ENCODE data around the gene SUGCT. TPM values are rescaled to one million over a fixed set of nuclear protein-coding genes. Genes with fewer than 3 reads are reported as not detected.

The SUGCT gene
- total RNA-seq, 1 experiment from 2014 or later = 15.3 TPM

GRCh38 chr7:40477094-40477493, 342.3 kb downstream of the SUGCT start:
- DNase-seq (ENCODE audit: low spot score) = no peak
- in situ Hi-C loops (cut with HindIII; ENCODE audit: low sequenced_read_pairs) = no loop called here

GRCh38 chr7:40482845-40483244, 348.0 kb downstream of the SUGCT start:
- no peak for DNase-seq (ENCODE audit: low spot score)
- in situ Hi-C loops (cut with HindIII; ENCODE audit: low sequenced_read_pairs) = no loop called here

- in situ Hi-C loops (cut with HindIII; ENCODE audit: low sequenced_read_pairs) = no loop called here
- no peak for DNase-seq (ENCODE audit: low spot score)
Observed at GRCh38 chr7:40483630-40484029, 348.8 kb downstream of the SUGCT start.

- peak; percentile 85 for DNase-seq (ENCODE audit: low spot score)
- in situ Hi-C loops (cut with HindIII; ENCODE audit: low sequenced_read_pairs) = no loop called here
Observed at GRCh38 chr7:40489844-40490602, 355.2 kb downstream of the SUGCT start.

GRCh38 chr7:40490603-40490924, 355.8 kb downstream of the SUGCT start:
- in situ Hi-C loops (cut with HindIII; ENCODE audit: low sequenced_read_pairs) = no loop called here
- no peak for DNase-seq (ENCODE audit: low spot score)

- in situ Hi-C loops (cut with HindIII; ENCODE audit: low sequenced_read_pairs) = no loop called here
Observed at GRCh38 chr7:40492946-40493345, 358.1 kb downstream of the SUGCT start.

DNA sequence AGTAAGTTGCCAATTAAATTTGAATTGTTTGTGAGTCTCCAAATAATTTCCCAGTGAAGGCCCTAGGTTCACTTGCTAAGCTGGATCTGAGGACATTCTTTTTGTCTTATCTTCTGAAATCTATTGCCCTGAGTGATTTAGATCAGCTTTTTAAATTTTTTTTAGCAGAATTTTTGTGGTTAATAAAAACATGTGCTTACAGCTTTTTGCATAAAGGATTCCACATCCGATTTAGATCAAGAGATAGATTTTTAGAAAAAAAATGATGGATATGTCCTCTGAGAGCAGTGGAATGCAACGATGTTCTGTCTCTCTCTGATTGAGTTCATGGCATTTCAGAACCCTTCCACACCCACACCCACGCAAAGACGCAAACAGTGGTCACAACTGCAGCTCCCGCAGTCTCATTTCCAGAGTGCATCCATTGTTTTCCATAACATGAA, 358.8 kb downstream of the SUGCT start:
- in situ Hi-C loops (cut with HindIII; ENCODE audit: low sequenced_read_pairs) = no loop called here
- DNase-seq (ENCODE audit: low spot score) = no peak

More at GRCh38 chr7:40492946-40493345, 358.1 kb downstream of the SUGCT start:
- DNase-seq (ENCODE audit: low spot score) = no peak

DNA sequence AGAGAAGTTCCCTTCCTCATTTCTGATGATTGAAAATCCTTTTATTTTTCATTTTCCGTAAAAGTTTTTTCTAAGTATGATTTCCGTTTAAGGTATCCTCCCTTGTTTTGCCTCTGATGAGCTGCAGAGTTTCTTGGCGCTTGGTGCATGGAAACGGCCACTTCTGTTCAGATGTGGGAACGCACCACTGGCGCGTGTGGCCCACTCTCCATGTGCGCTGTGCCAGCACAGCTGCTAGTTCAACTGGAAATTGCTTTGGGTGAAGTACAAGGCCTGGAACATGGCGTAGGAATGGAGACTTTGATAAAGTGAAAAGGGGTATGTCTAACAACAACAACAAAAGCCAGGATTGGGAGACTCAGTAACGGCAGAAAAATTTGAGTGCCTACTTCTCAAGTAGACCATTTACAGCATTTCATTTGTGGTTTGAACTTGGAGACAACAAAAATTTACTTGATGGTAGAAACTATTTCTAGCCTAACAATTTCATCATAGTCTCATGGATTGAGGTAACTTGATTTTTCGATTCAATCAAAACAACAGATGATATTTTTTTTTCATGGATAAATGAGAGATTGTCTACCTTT, 364.2 kb downstream of the SUGCT start:
- in situ Hi-C loops (cut with HindIII; ENCODE audit: low sequenced_read_pairs) = no loop called here
- DNase-seq (ENCODE audit: low spot score) = no peak

DNA sequence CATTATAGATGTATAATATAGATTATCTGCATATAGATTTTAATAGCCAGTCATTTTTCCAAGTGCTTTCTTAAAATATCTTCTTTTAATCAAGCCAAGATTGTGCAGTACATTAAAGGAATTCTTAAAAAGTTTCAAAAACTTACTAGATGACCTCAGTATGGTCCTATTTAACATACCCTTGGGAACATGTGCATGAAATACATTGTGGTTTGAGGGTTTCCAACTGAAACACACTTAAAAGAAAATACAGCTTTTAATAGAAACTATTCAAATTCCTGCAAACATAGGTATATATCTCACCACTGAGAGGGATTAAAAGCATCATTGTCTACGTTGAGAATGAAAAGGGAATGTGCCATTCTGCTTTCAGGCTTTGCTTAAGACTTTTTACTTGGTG, 364.9 kb downstream of the SUGCT start:
- in situ Hi-C loops (cut with HindIII; ENCODE audit: low sequenced_read_pairs) = no loop called here
- DNase-seq (ENCODE audit: low spot score) = no peak

- in situ Hi-C loops (cut with HindIII; ENCODE audit: low sequenced_read_pairs) = no loop called here
Observed at GRCh38 chr7:40500219-40500618, 365.4 kb downstream of the SUGCT start.

DNA sequence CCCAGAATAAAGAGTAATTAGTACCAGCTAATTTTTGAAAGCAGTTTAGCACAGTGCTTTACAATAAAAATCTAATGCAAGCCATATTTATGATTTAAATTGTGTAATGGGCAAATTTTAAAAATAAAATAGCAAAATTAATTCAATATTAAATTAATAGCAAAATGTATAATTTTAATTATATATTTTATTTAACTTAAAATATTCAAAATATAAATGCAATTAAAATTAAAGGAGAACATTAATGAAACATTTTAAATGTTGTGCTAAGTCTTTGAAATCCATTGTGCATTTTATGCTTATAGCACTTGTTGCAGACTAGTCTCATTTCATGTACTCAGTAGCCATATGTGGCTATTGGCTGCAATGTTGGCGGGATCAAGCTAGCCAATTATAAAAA, 367.6 kb downstream of the SUGCT start:
- DNase-seq (ENCODE audit: low spot score) = no peak
- in situ Hi-C loops (cut with HindIII; ENCODE audit: low sequenced_read_pairs) = no loop called here

More at GRCh38 chr7:40500219-40500618, 365.4 kb downstream of the SUGCT start:
- no peak for DNase-seq (ENCODE audit: low spot score)

DNA sequence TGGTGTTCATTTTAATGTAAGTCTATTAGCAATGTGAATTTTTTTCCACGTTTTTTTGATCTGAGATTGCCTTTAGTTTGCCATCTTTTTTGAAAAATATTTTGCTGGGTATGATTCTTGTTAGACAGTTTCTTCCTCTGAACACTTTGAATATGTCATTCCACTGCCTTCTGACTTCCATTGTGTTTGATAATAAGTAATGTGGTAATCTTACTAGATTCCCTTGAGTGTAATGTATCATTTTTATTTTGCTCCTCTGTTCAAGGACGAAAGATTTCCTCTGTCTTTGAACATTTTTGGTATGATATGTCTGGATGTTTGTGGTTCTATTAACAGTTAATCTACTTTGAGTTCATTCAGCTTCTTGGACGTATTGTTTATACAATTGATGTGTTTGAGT, 371.4 kb downstream of the SUGCT start:
- in situ Hi-C loops (cut with HindIII; ENCODE audit: low sequenced_read_pairs) = no loop called here
- no peak for DNase-seq (ENCODE audit: low spot score)

DNA sequence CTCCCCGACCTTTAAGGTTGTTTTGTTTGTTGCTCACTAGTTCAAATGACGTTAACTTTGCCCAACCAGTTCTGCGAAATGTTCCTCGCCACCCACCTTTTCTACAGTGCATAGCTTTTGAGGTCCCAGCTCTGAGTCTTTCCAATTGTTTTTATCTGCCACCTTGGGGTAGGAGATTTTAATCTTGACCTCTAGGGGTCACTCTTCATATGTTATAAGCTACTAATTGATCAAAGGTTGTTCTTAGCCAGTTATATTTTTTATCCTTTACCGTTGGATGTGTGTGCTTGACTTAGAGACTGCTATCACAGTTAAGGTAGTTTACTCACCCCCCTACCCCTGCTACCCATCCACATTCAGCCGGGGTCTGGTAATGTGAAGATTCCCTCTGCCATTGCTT, 372.4 kb downstream of the SUGCT start:
- in situ Hi-C loops (cut with HindIII; ENCODE audit: low sequenced_read_pairs) = no loop called here
- no peak for DNase-seq (ENCODE audit: low spot score)

- in situ Hi-C loops (cut with HindIII; ENCODE audit: low sequenced_read_pairs) = no loop called here
- DNase-seq (ENCODE audit: low spot score) = no peak
Observed at GRCh38 chr7:40509287-40509996, 374.6 kb downstream of the SUGCT start.

GRCh38 chr7:40516376-40516775, 381.6 kb downstream of the SUGCT start:
- in situ Hi-C loops (cut with HindIII; ENCODE audit: low sequenced_read_pairs) = no loop called here
- no peak for DNase-seq (ENCODE audit: low spot score)

DNA sequence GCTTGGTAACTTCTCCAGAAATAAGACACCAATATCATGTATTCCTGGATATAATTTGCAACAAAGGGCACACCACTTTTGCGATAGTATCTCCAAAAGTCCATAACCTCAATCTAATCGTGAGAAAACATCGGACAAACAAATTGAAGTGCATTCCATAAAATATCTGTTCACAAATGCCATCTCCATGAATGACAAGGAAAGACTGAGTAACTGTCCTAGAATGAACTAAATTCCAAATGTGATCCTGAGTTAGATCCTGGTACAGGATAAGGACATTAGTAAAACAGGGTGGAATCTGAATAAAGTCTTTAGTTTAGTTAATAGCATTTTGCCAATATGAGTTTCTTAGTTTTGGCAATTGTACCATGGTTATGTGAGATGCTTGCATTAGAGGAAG, 384.2 kb downstream of the SUGCT start:
- in situ Hi-C loops (cut with HindIII; ENCODE audit: low sequenced_read_pairs) = no loop called here
- DNase-seq (ENCODE audit: low spot score) = no peak

GRCh38 chr7:40520986-40521738, 386.4 kb downstream of the SUGCT start:
- DNase-seq (ENCODE audit: low spot score) = no peak
- in situ Hi-C loops (cut with HindIII; ENCODE audit: low sequenced_read_pairs) = no loop called here

DNA sequence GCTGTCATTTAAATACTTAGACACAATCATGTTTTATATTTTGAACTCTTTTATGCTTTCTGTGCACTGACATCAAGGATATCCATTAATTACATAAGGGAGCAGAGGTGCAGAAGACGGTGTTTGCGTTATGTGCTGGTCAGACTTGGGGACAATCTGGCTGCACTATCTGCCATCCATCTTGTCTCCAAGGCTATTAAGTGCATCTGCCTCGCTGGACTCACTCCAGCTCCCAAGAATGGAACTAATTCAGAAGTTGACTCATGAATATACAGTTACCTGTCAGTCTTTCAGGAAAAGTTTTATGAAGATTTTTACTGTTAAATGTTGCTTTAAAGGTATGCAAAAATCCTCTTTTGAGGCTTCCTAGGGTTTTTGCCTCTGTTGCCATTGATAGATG, 391.0 kb downstream of the SUGCT start:
- DNase-seq (ENCODE audit: low spot score) = peak; percentile 51
- in situ Hi-C loops (cut with HindIII; ENCODE audit: low sequenced_read_pairs) = no loop called here

DNA sequence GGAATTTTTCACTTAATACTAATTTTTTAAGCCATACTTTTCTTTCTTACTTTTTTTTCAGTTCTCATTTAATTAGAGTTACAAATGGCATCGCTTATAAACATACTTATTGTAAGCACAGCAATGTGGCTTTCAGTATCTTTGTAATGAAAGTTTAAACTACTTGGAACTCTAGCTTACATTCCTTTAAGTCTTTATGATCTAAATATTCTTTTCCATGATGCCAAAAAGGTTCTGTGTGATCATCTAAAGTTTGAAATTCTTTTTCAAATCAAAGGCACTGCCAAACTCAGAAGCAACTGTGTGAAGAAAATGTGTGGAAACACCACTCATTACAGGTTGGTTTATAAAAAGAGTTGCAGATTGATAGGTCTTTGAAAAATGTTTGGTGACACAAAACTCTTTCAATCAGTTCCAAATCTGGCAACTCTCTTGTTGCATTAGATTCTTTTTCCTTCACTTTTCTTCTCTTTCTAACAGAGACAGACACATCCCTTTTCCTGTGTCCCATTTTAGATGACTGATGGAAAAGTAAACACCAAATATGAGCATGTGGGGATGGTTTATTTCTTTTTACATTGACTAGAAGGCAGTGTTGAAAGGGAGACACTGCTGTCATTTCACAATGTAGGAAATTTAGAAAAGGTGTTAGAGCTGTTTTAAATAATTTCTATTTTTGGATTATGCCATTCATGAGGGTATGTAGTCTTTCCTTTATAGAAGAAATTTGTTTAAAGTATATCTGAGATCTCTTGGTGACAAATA, 392.3 kb downstream of the SUGCT start:
- in situ Hi-C loops (cut with HindIII; ENCODE audit: low sequenced_read_pairs) = no loop called here
- no peak for DNase-seq (ENCODE audit: low spot score)

Measured in G401 (cell line).